Keratinocyte (primary cell): ENCODE measurements around the gene TRAF2. TPM values are rescaled to one million over a fixed set of nuclear protein-coding genes. Genes with fewer than 3 reads are reported as not detected.

ENCODE experiments used
- DNase-seq: peaks from one replicate; pipeline ENCODE4 v3.0.0-alpha.2; 2011; ENCODE audit warnings: low read depth, missing footprints, low spot score
- FAIRE-seq: peaks from 2 replicates; lab custom pipeline; 2011; peaks lifted over from hg19 to GRCh38; lab: Jason Lieb, UNC
- H2AFZ ChIP-seq: 2 replicates; pipeline ENCODE4 v1.6.0; 2012; ENCODE audit warnings: low read length, control low read depth, inconsistent platforms; ENCODE audit not compliant: control insufficient read depth
- H3K27ac ChIP-seq: 2 replicates; pipeline ENCODE4 v1.5.1; 2011; ENCODE audit warnings: low read length; ENCODE audit not compliant: control insufficient read depth, insufficient read depth
- H3K27me3 ChIP-seq: 3 replicates; pipeline ENCODE4 v1.6.0; 2011; ENCODE audit warnings: low read length; ENCODE audit not compliant: control insufficient read depth, insufficient read depth; ENCODE audit errors: extremely low read depth
- H3K36me3 ChIP-seq, 2 experiments: 2 replicates in 1 of 2; 3 replicates in 1 of 2; pipeline ENCODE4 v1.5.1; 2011; ENCODE audit warnings: low read length in 2 of 2, mild to moderate bottlenecking in 1 of 2; ENCODE audit not compliant: control insufficient read depth in 2 of 2, insufficient read depth in 2 of 2; ENCODE audit errors: extremely low read depth in 1 of 2
- H3K4me1 ChIP-seq: 3 replicates; pipeline ENCODE4 v1.5.1; 2011; ENCODE audit warnings: low read length; ENCODE audit not compliant: control insufficient read depth, insufficient read depth; ENCODE audit errors: extremely low read depth
- H3K4me2 ChIP-seq: 3 replicates; pipeline ENCODE4 v1.6.0; 2011; ENCODE audit warnings: low read depth, low read length; ENCODE audit not compliant: control insufficient read depth, insufficient read depth; ENCODE audit errors: extremely low read depth
- H3K4me3 ChIP-seq, 3 experiments: fragments of 200-600 bp in 1 of 3; sonication (generic) in 1 of 3; 2 replicates in 2 of 3; 3 replicates in 1 of 3; pipeline ENCODE4 v1.5.1; 2011 to 2016; ENCODE audit warnings: low read length in 3 of 3, mild to moderate bottlenecking in 3 of 3, control low read depth in 2 of 3, inconsistent platforms in 1 of 3, low read depth in 1 of 3, mixed read lengths in 1 of 3, mixed run types in 1 of 3, moderate library complexity in 1 of 3; ENCODE audit not compliant: control insufficient read depth in 2 of 3, insufficient read depth in 2 of 3; ENCODE audit errors: extremely low read depth in 1 of 3
- H3K79me2 ChIP-seq: 2 replicates; pipeline ENCODE4 v1.6.0; 2012; ENCODE audit warnings: low read length; ENCODE audit not compliant: control insufficient read depth, insufficient read depth
- H3K9ac ChIP-seq: 3 replicates; pipeline ENCODE4 v1.6.0; 2011; ENCODE audit warnings: low read length; ENCODE audit not compliant: control insufficient read depth, insufficient read depth; ENCODE audit errors: extremely low read depth
- H3K9me1 ChIP-seq: 3 replicates; pipeline ENCODE4 v1.6.0; 2011; ENCODE audit warnings: low read length; ENCODE audit not compliant: control insufficient read depth, insufficient read depth; ENCODE audit errors: extremely low read depth
- H3K9me3 ChIP-seq: 2 replicates; pipeline ENCODE4 v1.5.1; 2012; ENCODE audit warnings: low read depth, low read length; ENCODE audit not compliant: control insufficient read depth
- H4K20me1 ChIP-seq: 3 replicates; pipeline ENCODE4 v1.6.0; 2011; ENCODE audit warnings: low read length; ENCODE audit not compliant: control insufficient read depth, insufficient read depth; ENCODE audit errors: extremely low read depth
- EZH2 ChIP-seq: IDR thresholded peaks from one replicate; pipeline ENCODE4 v1.6.1; 2012; ENCODE audit warnings: inconsistent platforms, mild to moderate bottlenecking, low read length, moderate library complexity
- dilution Hi-C: fragments of 300-500 bp; cut with MboI; formaldehyde crosslinking; loops from one replicate; pipeline ENCODE4 v1.7.0; 2020; ENCODE audit warnings: low sequenced_read_pairs; ENCODE audit not compliant: extremely low pct_ligation_motif_present
- polyA plus RNA-seq, 5 experiments: library from polyadenylated mRNA; depleted of rRNA in 3 of 5; stranded (reverse) in 3 of 5; stranded (forward) in 1 of 5; unstranded in 1 of 5; fragments of >200 nt; gene quantifications; 1 replicate in 1 of 5; 2 replicates in 3 of 5; 3 replicates in 1 of 5; pipeline versions ENCODE4 v1.2.1 to v1.2.3, GENCODE V29; 2011 to 2012; ENCODE audit warnings: missing spikeins in 2 of 5, low read depth in 1 of 5, low replicate concordance in 1 of 5
- TF ChIP-seq, protein P1 (sequence below), 3 experiments: IDR thresholded peaks in 1 of 3; conservative IDR thresholded peaks in 1 of 3; optimal IDR thresholded peaks in 1 of 3; 2 replicates in 2 of 3; 3 replicates in 1 of 3; pipeline versions ENCODE3 to v1.5.1; 2011; ENCODE audit warnings: low read length in 3 of 3, mild to moderate bottlenecking in 3 of 3, moderate library complexity in 2 of 3, control low read depth in 1 of 3, inconsistent platforms in 1 of 3; ENCODE audit not compliant: insufficient read depth in 2 of 3; ENCODE audit errors: extremely low read depth in 1 of 3

TRAF2 gene
- polyA plus RNA-seq, 1 donor (not counting 4 experiments of a cell fraction or from before 2014, with no cell fraction given): 9.9 TPM

DNA sequence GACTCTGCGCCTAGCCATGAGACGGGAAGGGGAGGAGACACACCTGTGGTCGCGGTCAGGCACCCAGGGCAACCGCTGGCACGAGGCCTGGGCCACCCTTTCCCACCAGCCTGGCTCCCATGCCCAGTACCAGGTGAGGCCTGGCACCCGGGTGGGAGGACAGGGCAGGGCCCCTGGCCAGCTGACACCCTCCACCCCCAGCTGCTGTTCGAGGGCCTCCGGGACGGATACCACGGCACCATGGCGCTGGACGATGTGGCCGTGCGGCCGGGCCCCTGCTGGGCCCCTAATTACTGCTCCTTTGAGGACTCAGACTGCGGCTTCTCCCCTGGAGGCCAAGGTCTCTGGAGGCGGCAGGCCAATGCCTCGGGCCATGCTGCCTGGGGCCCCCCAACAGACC, 29.1 kb upstream of the TRAF2 start:
- no peaks in the 10 kb centered on the region for H3K27me3 ChIP-seq
- H3K4me3 ChIP-seq: no peak overlapping the region
- H3K4me1 ChIP-seq: peaks cover 3% of the 10 kb centered on the region
- FAIRE-seq (no peak), DNase-seq (no peak)
- no peaks in the 10 kb centered on the region for H3K9me3 ChIP-seq
- H3K4me2 ChIP-seq: no peak overlapping the region
- no peak overlapping the region for H3K9ac ChIP-seq
- H3K36me3 ChIP-seq: peaks cover 6% of the 10 kb centered on the region in 2 experiments
- peaks cover 4% of the 10 kb centered on the region for H4K20me1 ChIP-seq
- dilution Hi-C loops: no loop called here
- no peak for TF ChIP-seq EZH2
- TF ChIP-seq, protein P1, sequence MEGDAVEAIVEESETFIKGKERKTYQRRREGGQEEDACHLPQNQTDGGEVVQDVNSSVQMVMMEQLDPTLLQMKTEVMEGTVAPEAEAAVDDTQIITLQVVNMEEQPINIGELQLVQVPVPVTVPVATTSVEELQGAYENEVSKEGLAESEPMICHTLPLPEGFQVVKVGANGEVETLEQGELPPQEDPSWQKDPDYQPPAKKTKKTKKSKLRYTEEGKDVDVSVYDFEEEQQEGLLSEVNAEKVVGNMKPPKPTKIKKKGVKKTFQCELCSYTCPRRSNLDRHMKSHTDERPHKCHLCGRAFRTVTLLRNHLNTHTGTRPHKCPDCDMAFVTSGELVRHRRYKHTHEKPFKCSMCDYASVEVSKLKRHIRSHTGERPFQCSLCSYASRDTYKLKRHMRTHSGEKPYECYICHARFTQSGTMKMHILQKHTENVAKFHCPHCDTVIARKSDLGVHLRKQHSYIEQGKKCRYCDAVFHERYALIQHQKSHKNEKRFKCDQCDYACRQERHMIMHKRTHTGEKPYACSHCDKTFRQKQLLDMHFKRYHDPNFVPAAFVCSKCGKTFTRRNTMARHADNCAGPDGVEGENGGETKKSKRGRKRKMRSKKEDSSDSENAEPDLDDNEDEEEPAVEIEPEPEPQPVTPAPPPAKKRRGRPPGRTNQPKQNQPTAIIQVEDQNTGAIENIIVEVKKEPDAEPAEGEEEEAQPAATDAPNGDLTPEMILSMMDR (optimal IDR thresholded peaks at IDR 0.05 in 1 of 3, IDR thresholded peaks at IDR 0.05 in 1 of 3, conservative IDR thresholded peaks at IDR 0.05 in 1 of 3; ENCODE audit: extremely low read depth in 1 of 3, insufficient read depth in 2 of 3, low read length in 3 of 3): no peak
- no peaks in the 10 kb centered on the region for H3K9me1 ChIP-seq
- no peak overlapping the region for H2AFZ ChIP-seq
- H3K27ac ChIP-seq: no peak overlapping the region
- no peaks in the 10 kb centered on the region for H3K79me2 ChIP-seq

DNA sequence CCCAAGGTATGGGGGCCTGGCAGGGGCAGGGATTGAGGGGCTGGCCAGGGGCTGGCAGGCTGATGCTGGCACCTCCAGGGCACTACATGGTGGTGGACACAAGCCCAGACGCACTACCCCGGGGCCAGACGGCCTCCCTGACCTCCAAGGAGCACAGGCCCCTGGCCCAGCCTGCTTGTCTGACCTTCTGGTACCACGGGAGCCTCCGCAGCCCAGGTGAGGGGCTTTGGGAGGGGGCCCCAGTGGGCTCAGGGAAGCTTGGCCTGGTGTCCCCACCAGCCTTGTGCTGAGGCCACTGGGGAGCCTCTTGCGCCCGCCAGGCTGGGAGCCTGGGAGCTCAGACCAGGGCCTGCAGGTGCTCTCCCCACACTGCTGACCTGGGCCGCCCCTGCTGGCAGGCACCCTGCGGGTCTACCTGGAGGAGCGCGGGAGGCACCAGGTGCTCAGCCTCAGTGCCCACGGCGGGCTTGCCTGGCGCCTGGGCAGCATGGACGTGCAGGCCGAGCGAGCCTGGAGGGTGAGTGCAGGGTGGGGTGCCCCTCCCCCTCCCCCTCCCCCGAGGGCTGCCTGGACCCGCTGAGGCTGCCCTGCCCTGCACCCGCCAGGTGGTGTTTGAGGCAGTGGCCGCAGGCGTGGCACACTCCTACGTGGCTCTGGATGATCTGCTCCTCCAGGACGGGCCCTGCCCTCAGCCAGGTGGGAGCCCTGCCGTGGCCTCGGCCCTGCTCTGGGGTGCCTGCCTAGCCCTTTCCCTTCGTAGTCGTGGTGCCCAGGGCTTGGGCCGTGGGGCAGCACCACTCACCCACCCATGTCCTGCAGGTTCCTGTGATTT, 28.5 kb upstream of the TRAF2 start:
- no peak for FAIRE-seq
- TF ChIP-seq EZH2: no peak
- TF ChIP-seq, protein P1 (optimal IDR thresholded peaks at IDR 0.05 in 1 of 3, IDR thresholded peaks at IDR 0.05 in 1 of 3, conservative IDR thresholded peaks at IDR 0.05 in 1 of 3; ENCODE audit: extremely low read depth in 1 of 3, insufficient read depth in 2 of 3, low read length in 3 of 3): no peak
- H3K27me3 ChIP-seq: no peaks in the 10 kb centered on the region
- H3K4me2 ChIP-seq: no peak overlapping the region
- no peaks in the 10 kb centered on the region for H3K9me1 ChIP-seq
- H3K9me3 ChIP-seq: no peaks in the 10 kb centered on the region
- peaks cover 11 to 13% of the 10 kb centered on the region in 2 experiments for H3K36me3 ChIP-seq
- H3K4me3 ChIP-seq: no peak overlapping the region
- peaks cover 5% of the 10 kb centered on the region for H4K20me1 ChIP-seq
- H3K9ac ChIP-seq: no peak overlapping the region
- dilution Hi-C loops: no loop called here
- H3K4me1 ChIP-seq: peaks cover 3% of the 10 kb centered on the region
- no peak overlapping the region for H2AFZ ChIP-seq
- DNase-seq: no peak
- H3K27ac ChIP-seq: no peak overlapping the region
- no peaks in the 10 kb centered on the region for H3K79me2 ChIP-seq
